HG03354 (cell line): ENCODE measurements around the gene GSTM5.
A peak's percentile ranks its signal among the peaks of the same experiment; 100 is the strongest.
"Not testable (repeated sequence)": the region's sequence is repeated elsewhere in the genome, so short reads cannot be mapped to it uniquely, and the experiment has no call there.

Source experiments
- ATAC-seq: cut with Tn5 transposase; IDR thresholded peaks from one replicate; pipeline ENCODE4 v1.9.1; 2021; ENCODE audit warnings: mild to moderate bottlenecking; ENCODE audit not compliant: unreplicated experiment, poor library complexity, severe bottlenecking

GSTM5 gene

DNA sequence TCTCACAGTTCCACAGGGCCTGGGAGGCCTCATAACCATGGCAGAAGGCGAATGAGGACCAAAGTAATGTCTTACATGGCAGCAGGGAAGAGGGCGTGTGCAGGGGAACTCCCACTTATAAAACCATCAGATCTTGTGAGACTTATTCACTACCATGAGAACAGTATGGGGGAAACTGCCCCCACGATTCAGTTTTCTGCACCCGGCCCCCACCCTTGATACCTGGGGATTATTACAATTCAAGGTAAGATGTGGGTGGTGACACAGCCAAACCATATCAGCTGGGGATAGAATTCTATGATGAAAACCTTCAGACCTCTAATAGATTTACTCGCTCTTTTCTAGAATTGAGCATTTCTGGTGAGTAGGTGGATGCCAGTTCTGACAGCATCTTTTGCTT lies 17.7 kb upstream of the GSTM5 start:
- not testable (repeated sequence) for ATAC-seq

DNA sequence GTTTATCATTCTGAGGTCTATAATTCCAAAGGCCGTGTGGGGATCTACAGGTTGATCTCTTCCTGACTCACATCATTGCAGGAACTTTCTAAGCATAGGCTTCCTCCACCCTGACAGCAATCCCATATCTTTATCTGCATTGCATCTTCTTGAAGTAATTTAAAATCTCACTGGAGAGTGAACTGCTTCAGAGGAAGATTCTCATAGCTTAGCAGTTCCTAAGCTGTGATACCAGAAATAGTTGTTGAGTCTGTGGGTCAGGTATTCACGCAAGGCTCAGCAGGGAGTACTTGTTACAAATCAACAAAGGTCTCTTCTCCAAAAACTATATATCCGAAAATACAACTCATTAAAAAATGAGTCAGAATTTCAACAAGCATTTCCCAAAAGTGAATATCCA lies 16.9 kb upstream of the GSTM5 start:
- ATAC-seq: not testable (repeated sequence)

DNA sequence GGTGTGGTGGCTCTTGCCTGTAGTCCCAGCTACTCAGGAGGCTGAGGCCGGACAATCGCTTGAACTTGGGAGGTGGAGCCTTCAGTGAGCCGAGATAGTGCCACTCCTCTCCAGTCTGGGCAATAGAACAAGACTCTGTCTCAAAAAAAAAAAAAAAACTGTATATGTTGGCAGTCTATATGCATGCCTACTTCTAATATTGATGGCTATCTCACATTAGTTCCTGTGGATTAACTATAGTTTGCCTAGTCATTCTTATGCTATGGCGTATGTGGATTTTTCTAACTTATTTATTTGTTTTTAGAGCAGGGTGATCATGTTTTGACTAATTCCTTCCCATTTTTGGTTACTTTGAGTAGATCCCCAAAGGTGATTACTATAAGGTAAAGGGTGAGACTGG lies 15.0 kb upstream of the GSTM5 start:
- no peak for ATAC-seq

DNA sequence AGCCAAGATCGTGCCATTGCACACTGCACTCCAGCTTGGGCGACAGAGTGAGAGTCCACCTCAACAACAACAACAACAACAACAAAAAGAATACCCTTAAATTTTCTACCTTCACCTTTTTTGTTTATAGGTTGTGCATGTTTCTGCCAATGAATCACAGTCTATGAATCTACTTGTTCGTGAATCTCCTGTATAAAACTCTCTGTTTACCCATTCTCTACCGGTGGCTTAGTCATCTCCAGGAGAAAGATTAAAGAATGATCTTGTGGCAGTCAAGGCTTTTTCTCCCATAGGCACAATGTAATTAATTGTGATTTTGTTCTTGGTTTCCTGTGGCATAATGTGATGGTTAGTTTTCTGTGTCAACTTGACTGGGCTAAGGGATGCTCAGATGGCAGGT lies 14.2 kb upstream of the GSTM5 start:
- not testable (repeated sequence) for ATAC-seq

DNA sequence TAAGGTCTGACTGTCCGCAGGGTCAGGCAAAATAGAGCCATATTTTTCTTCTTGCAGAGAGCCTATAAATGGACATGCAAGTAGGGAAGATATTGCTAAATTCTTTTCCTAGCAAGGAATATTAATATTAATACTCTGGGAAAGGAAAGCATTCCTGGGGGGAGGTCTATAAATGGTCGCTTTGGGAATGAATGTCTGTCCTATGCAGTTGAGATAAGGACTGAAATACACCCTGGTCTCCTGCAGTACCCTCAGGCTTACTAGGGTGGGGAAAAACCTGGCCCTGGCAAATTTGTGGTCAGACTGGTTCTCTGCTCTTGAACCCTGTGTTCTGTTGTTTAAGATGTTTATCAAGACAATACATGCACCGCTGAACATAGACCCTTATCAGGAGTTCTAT lies 9.1 kb upstream of the GSTM5 start:
- not testable (repeated sequence) for ATAC-seq

DNA sequence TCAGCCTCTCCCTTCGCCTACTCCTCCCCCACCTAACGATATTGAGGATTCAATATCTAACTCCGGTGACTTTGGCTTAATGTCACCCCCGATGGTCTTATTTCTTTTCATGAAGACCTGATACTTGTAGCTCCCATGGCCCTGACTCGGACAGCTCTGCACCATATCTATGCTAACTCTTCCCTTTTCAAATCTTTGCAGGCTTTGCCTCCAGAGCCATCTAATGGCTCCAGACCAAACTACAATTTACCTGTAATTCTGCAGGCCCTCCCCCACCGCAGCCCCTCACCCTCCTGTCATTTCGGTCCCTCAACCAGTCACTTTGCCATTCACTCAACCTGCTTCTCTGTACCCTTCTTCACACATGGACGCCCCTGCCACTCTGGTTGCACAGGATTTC lies 7.9 kb upstream of the GSTM5 start:
- no peak for ATAC-seq

DNA sequence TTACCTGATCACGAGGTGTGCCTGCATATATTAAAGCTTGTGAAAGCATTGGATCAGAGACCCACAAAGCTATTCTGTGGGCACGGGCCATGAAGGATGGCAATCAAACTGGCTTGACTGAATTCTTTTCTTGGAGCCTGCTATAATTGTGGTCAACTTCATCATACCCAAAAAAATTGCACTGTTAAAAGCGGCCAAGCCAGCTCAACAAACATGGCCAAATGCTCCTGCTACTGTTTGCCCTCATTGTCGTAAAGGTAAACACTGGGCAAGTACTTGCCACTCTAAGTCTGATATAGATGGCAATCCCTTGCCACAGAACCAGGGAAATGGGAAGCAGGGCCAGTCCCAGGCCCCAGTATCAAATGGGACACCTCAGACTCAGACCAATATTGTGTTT lies 6.6 kb upstream of the GSTM5 start:
- ATAC-seq: no peak

DNA sequence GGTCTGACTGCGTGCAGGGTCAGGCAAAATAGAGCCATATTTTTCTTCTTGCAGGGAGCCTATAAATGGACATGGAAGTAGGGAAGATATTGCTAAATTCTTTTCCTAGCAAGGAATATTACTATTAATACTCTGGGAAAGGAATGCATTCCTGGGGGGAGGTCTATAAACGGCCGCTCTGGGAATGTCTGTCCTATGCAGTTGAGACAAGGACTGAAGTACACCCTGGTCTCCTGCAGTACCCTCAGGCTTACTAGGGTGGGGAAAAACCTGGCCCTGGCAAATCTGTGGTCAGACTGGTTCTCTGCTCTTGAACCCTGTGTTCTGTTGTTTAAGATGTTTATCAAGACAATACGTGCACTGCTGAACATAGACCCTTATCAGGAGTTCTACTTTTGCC lies 3.1 kb upstream of the GSTM5 start:
- ATAC-seq: not testable (repeated sequence)

DNA sequence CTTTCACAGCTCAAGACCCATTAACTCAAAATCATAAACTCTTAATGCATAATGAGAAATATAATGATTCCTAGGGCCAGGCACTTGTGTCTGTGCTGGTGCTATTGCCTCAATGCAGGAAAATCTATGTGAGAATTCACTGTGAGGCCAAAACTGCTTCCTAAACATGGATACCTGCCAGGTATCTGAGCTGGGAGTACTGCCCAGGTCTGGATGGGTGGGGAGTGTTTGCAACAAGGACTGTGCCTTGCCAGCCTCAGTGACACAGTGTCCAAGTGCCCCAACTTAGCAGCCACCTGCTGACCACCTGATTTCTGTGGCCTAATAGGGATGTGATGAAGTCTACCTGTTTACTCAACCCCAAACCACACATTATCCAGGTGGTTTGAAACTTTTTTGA lies 2.2 kb upstream of the GSTM5 start:
- ATAC-seq: not testable (repeated sequence)

DNA sequence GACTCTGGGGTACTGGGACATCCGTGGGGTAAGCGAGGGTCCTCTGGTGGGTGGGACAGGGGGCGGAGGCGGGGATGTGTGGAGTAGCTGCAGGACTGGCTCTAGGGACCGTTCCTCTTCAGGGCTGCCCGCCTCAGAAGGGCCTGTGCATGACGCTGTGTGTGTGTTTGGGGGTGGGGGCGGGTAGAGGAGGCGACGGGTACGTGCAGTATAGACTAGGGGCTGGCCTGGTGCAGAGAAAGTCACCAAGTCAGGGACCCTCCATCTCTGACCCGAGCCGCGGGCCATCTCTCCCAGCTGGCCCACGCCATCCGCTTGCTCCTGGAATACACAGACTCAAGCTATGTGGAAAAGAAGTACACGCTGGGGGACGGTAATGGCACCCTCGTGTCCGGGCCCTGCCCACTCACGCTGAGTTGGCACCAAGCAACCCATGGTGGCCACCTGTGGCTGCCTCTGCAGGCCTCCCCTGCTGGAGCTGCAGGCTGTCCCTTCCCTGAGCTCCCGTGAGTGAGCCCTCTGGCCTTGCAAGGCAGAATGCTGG lies 342 bp downstream of the GSTM5 start:
- ATAC-seq: no peak

DNA sequence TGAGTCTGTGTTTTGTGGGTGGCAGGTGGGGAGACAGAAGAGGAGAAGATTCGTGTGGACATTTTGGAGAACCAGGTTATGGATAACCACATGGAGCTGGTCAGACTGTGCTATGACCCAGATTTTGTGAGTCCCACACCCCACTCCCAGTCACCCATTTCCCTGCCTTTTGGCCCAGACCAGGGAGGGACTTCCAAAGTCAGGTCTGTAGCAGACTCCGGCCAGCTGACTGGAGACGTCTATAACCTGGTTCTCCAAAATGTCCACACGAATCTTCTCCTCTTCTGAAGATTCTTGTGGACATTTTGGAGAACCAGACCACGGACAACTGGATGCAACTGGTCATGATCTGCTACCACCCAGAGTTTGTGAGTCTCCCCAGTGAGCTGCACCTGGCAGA lies 1.6 kb downstream of the GSTM5 start:
- no peak for ATAC-seq

DNA sequence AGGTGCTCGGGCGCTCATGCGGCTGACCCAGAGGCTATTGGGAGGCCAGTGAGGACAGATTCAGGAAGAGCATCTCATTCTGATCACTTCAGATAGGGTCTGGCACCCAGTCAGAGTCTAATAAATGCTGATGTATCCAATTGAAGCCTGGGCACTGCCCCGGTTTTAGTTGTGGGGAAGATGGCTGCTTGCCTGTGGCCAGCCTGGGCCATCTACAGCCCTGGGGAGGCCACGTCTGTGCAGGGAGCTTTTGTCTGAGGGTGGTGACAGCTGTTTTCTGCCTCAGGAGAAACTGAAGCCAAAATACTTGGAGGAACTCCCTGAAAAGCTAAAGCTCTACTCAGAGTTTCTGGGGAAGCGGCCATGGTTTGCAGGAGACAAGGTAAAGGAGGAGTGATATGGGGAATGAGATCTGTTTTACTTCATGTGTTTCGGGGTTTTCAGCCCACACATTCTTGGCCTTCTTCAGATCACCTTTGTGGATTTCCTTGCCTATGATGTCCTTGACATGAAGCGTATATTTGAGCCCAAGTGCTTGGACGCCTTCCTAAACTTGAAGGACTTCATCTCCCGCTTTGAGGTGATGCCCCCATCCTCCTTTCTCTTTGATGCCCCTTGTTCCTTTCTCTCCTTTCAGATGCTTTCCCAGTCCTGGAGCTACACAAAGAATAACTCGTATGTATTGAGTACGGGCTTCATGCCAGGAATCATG lies 2.8 kb downstream of the GSTM5 start:
- no peak for ATAC-seq

DNA sequence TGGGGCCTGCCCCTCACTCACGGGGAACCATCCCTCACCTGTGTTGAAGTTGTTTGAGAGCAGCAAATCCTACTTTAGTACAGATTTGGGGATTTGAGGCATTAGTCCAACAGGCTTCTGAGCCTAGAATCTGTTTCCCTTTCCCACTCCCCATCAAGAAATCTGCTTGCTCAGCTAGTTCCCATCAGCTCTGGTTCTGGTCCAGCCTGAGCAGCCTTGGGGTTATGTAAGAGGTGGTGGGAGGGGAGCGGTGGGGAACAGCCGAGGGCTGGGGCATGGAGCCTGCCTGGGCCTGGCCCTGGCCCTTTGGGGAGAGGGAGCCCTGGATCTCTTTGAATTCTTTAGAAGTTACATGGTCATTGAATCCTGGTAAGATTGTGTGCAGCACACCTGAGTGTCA lies 4.1 kb downstream of the GSTM5 start:
- no peak for ATAC-seq

DNA sequence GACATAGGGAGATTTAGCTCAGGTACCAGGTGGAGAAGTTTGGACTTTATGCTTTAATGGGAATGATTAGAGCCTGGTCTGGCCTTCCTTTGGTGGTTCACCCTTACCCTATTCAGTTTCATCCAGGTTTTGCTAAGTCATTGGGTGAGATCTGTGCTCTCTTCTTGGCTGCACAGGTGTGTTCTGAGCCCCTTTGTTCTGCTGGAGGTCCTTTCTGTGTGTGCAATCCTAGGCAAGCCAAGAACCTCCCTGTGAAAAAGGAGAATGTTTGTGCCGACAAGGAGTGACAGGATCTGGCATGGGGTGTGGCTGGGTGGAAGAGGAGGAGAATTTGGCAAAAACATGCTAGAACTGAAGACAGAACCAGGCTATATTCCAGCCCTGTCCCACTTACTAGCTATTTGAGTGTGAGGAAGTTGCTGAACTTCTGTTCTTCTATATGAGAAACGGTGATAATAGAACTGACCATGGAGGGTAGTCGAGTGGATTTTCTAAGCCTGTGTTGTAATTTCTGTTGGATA lies 4.6 kb downstream of the GSTM5 start:
- no peak for ATAC-seq

DNA sequence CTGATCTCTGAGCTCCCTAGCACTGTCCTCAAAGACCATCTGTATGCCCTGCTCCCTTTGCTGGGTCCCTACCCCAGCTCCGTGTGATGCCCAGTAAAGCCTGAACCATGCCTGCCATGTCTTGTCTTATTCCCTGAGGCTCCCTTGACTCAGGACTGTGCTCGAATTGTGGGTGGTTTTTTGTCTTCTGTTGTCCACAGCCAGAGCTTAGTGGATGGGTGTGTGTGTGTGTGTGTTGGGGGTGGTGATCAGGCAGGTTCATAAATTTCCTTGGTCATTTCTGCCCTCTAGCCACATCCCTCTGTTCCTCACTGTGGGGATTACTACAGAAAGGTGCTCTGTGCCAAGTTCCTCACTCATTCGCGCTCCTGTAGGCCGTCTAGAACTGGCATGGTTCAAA lies 5.7 kb downstream of the GSTM5 start:
- no peak for ATAC-seq

DNA sequence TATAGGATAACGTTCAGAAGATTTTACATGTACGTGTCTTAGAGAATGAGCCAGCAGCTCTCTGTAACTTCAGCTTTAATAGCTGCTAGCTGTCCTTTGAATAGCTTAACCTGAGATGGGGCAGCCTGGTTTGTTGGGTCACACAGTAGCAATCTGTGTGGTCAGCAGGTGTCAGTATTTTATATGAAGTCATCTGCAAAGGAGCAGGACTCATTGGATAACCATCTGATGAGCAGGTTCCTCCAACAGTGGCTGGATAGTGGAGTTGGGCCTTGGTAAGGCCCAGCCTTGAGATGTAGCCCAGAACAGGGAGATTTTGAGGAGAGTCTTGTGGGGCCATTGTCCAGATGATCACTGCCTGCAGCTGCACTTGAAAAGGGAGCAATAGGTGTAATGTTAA lies 6.4 kb downstream of the GSTM5 start:
- no peak for ATAC-seq

DNA sequence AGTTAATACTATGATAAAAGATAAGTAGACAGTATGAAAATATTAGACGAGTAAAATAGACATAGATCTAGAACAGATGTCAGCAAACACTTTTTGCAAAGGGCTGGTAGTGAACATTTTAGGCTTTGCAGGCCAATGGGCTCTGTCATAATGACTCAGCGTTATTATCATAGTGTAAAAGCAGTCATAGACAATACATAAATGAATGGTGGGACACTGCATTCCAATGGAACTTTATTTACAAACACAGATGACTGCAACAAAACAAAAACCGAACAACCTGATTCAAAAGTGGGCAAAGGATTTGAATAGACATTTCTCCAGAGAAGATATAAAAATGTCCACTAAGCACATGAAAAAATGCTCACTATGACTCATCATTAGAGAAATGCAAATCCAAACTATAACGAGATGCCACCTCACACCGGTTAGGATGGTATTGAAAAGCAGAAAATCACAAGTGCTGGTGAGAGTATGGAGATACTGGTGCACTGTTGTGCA lies 7.3 kb downstream of the GSTM5 start:
- peak; percentile 47 for ATAC-seq

DNA sequence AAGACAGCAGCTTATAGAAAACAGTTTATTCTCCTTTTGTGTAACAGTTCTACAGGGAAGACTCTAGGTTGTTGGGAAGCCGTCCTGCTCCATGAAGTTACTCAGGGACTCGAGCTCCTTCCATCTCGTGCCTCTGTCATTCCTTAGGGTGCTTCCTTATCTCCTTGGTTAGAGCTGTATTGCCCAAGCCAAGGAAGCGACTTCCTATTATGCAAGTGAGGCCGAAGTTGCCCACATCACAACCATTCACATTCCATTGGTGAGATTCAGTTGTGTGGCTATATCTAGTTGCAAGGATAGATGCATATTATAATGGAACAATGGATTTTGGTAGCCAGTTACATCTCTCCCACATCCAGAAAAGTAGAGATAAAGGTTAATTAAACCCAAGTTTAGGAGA lies 9.0 kb downstream of the GSTM5 start:
- ATAC-seq: no peak

DNA sequence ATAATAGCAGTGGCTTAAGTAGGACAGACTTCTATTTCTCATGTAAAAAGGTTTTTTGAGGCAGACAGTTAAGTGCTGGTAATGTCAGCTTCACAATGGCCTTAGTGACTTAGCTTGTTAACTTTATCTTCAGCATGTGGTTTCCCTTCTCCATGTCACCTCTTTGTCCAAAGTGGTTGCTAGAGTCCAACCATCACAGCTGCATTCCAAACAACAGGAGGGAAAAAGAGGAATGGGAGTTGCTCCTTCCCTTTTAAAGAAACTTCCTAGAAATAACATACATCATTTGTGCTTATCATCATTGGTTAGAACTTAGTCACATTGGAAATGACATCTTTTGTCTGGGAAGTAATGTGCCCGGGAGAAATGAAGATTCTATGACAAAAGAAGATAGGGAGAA lies 9.9 kb downstream of the GSTM5 start:
- no peak for ATAC-seq

DNA sequence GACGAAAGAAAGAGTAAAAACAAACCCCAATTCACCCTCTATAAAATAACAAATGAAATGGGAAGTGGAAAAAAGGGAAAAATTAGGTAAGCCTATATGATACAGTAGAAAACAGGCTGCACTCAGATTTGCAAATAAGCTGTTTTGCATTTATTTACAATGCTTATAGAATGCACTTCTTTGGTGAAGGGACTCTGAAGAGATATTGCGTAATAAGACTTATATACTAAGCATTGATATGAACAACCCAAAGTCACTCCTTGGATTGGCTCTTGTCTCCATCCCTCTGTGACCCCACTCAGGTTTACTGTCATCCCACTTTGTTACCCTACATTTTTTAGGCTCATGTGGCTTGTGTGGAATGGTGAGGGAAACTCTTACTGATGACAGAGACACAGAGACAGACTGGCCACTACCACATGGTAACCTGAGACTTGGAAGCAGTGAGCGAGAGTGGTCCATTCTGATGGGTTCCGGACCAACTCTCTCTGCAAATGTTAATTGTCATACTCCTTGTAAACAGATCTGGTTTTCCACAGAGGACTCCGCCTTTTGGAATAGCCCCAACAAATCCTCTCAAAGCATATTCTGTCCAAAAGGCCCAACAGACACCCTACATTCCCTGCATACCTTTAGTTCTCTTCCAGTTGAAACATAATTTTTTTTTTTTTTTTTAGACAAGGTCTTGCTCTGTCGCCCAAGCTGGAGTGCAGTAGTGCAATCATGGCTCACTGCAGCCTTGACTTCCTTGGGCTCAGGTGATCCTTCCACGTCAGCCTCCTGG lies 11.0 kb downstream of the GSTM5 start:
- ATAC-seq: no peak

DNA sequence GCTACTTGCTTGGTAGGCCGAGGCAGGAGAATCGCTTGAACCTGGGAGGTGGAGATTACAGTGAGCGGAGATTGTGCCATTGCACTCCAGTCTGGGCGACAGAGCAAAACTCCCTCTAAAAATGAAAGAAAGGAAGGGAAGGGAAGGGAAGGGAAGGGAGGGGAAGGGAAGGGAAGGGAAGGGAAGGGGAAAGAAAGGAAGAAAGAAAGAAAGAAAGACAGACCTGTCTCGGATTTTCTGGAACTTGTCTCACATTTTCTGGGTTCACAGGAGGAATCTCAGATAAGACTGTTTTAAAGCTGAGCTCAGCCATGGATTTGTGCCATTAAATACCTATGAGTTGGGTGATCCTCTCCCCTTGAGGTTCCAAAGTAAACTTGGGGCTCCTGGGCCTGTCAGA lies 12.9 kb downstream of the GSTM5 start:
- ATAC-seq: no peak
